ENCODE results near the gene GMPS. TPM values are rescaled to one million over a fixed set of nuclear protein-coding genes. Genes with fewer than 3 reads are reported as not detected.

The GMPS gene
- total and polyA plus RNA-seq, 2 of the 13 experiments (the other 11 are each of a cell fraction or from before 2014, with no cell fraction given): 29.6 to 85.5 TPM

DNA sequence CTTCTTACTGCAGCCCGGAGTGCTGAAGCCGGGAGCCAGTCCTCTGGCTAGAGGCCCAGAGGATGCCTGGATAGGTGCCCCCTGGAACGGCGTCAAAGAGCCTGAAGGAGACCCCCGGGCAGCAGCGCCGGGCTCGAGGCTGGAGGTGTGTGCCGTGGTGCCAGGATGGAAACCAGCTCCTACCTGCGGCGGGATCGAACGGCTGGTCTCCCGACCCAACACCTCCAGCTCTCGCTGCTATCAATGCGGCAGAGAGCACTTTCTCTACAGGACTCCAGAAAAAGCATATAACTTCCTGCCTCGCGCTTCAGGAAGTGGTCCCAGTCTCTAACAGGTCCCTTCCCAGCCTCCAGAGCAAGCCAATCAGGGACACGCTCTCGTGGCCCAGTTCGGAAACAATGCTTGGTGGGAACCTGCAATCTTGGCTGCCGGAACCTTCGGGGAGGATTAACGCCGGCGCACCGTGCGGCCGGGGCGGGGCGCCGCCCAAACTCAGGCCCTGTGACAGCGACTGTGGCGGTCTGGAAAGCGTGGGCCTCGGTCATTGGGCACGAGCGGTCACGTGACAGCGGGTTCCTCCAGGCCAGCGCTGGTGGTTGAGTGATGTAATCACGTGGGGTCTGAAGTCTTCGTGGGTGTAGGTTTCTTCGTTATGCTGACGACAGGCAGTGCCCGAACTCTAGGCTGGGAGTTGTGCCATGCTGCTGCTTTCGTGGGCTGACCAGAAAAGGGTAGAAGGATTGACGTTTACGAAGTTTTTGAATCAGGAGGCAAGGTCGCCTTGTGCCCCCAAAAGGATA is 16.1 kb upstream of the GMPS start, which contains the start of gene SLC33A1 (continued):
- TF ChIP-seq, protein P1, sequence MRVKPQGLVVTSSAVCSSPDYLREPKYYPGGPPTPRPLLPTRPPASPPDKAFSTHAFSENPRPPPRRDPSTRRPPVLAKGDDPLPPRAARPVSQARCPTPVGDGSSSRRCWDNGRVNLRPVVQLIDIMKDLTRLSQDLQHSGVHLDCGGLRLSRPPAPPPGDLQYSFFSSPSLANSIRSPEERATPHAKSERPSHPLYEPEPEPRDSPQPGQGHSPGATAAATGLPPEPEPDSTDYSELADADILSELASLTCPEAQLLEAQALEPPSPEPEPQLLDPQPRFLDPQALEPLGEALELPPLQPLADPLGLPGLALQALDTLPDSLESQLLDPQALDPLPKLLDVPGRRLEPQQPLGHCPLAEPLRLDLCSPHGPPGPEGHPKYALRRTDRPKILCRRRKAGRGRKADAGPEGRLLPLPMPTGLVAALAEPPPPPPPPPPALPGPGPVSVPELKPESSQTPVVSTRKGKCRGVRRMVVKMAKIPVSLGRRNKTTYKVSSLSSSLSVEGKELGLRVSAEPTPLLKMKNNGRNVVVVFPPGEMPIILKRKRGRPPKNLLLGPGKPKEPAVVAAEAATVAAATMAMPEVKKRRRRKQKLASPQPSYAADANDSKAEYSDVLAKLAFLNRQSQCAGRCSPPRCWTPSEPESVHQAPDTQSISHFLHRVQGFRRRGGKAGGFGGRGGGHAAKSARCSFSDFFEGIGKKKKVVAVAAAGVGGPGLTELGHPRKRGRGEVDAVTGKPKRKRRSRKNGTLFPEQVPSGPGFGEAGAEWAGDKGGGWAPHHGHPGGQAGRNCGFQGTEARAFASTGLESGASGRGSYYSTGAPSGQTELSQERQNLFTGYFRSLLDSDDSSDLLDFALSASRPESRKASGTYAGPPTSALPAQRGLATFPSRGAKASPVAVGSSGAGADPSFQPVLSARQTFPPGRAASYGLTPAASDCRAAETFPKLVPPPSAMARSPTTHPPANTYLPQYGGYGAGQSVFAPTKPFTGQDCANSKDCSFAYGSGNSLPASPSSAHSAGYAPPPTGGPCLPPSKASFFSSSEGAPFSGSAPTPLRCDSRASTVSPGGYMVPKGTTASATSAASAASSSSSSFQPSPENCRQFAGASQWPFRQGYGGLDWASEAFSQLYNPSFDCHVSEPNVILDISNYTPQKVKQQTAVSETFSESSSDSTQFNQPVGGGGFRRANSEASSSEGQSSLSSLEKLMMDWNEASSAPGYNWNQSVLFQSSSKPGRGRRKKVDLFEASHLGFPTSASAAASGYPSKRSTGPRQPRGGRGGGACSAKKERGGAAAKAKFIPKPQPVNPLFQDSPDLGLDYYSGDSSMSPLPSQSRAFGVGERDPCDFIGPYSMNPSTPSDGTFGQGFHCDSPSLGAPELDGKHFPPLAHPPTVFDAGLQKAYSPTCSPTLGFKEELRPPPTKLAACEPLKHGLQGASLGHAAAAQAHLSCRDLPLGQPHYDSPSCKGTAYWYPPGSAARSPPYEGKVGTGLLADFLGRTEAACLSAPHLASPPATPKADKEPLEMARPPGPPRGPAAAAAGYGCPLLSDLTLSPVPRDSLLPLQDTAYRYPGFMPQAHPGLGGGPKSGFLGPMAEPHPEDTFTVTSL (CRISPR knock-in tag; IDR thresholded peaks at IDR 0.05; ENCODE audit: borderline replicate concordance): peak; percentile 78; the same call in 1 of the 2 replicates
- peak; percentile 64; the same call in 1 of the 2 replicates for TF ChIP-seq ZNF879 (CRISPR knock-in tag; IDR thresholded peaks at IDR 0.05)
- TF ChIP-seq ZNF343 (CRISPR knock-in tag; IDR thresholded peaks at IDR 0.05): peak; percentile 78; the same call in 1 of the 2 replicates
- peak; percentile 91 for TF ChIP-seq KDM5A (IDR thresholded peaks at IDR 0.05; ENCODE audit: borderline replicate concordance, low read length)
- TF ChIP-seq ZEB1 (IDR thresholded peaks at IDR 0.05; ENCODE audit: insufficient replicate concordance, low read depth): peak; percentile 18
- no peak for TF ChIP-seq ZNF562 (CRISPR knock-in tag; IDR thresholded peaks at IDR 0.05; ENCODE audit: borderline replicate concordance)
- TF ChIP-seq, protein P2, sequence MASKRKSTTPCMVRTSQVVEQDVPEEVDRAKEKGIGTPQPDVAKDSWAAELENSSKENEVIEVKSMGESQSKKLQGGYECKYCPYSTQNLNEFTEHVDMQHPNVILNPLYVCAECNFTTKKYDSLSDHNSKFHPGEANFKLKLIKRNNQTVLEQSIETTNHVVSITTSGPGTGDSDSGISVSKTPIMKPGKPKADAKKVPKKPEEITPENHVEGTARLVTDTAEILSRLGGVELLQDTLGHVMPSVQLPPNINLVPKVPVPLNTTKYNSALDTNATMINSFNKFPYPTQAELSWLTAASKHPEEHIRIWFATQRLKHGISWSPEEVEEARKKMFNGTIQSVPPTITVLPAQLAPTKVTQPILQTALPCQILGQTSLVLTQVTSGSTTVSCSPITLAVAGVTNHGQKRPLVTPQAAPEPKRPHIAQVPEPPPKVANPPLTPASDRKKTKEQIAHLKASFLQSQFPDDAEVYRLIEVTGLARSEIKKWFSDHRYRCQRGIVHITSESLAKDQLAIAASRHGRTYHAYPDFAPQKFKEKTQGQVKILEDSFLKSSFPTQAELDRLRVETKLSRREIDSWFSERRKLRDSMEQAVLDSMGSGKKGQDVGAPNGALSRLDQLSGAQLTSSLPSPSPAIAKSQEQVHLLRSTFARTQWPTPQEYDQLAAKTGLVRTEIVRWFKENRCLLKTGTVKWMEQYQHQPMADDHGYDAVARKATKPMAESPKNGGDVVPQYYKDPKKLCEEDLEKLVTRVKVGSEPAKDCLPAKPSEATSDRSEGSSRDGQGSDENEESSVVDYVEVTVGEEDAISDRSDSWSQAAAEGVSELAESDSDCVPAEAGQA (IDR thresholded peaks at IDR 0.05; ENCODE audit: low read depth): peak; percentile 82
- TF ChIP-seq, protein P2 (CRISPR knock-in tag; IDR thresholded peaks at IDR 0.05; ENCODE audit: borderline replicate concordance): no peak
- peak; percentile 63; the same call in 1 of the 2 replicates for TF ChIP-seq ZNF460 (CRISPR knock-in tag; IDR thresholded peaks at IDR 0.05; ENCODE audit: borderline replicate concordance)
- no peak for TF ChIP-seq PTBP1 (IDR thresholded peaks at IDR 0.05; ENCODE audit: low read depth, low read length, poor library complexity, severe bottlenecking)
- no peak for TF ChIP-seq FOXO1 (CRISPR knock-in tag; IDR thresholded peaks at IDR 0.05)
- TF ChIP-seq, protein P3, sequence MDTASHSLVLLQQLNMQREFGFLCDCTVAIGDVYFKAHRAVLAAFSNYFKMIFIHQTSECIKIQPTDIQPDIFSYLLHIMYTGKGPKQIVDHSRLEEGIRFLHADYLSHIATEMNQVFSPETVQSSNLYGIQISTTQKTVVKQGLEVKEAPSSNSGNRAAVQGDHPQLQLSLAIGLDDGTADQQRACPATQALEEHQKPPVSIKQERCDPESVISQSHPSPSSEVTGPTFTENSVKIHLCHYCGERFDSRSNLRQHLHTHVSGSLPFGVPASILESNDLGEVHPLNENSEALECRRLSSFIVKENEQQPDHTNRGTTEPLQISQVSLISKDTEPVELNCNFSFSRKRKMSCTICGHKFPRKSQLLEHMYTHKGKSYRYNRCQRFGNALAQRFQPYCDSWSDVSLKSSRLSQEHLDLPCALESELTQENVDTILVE (CRISPR knock-in tag; IDR thresholded peaks at IDR 0.05): peak; percentile 99
- no peak for TF ChIP-seq SNAPC2 (CRISPR knock-in tag; IDR thresholded peaks at IDR 0.05)
- TF ChIP-seq ZNF629 (CRISPR knock-in tag; conservative IDR thresholded peaks at IDR 0.05): no peak
- TF ChIP-seq NCOR1 (IDR thresholded peaks at IDR 0.05; ENCODE audit: borderline replicate concordance, low read length): peak; percentile 77; the same call in 1 of the 2 replicates
- TF ChIP-seq IKZF1 (IDR thresholded peaks at IDR 0.05): no peak
- peak; percentile 64; the same call in 1 of the 2 replicates for TF ChIP-seq ZNF547 (CRISPR knock-in tag; IDR thresholded peaks at IDR 0.05)
